HG02571 (cell line): ENCODE data around the gene USP17L30.
"Not testable (repeated sequence)": the region's sequence is repeated elsewhere in the genome, so short reads cannot be mapped to it uniquely, and the experiment has no call there.

Experiments used
- ATAC-seq: cut with Tn5 transposase; IDR thresholded peaks from one replicate; pipeline ENCODE4 v1.9.1; 2021; ENCODE audit warnings: mild to moderate bottlenecking, moderate library complexity; ENCODE audit not compliant: unreplicated experiment

The USP17L30 gene, protein sequence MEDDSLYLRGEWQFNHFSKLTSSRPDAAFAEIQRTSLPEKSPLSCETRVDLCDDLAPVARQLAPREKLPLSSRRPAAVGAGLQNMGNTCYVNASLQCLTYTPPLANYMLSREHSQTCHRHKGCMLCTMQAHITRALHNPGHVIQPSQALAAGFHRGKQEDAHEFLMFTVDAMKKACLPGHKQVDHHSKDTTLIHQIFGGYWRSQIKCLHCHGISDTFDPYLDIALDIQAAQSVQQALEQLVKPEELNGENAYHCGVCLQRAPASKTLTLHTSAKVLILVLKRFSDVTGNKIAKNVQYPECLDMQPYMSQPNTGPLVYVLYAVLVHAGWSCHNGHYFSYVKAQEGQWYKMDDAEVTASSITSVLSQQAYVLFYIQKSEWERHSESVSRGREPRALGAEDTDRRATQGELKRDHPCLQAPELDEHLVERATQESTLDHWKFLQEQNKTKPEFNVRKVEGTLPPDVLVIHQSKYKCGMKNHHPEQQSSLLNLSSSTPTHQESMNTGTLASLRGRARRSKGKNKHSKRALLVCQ

DNA sequence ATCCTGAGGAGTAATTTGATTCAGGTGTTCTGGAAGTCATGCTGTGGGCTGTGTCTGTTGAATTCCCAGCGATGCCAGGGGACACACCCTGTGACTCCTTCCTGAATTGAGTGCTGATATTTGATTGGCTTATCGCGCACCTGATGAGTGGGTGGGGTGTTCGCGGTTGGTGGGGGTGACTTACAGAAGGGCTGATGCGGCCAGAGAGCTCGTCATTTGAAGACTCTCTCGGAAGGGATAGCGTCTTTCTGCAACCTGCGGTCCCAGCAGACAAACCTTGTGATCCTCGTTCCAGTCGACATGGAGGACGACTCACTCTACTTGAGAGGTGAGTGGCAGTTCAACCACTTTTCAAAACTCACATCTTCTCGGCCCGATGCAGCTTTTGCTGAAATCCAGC is at the start of gene USP17L30:
Gene USP17L30 (plus strand): TSS at position 301 of the 400 bp plus-strand sequence. CDS start 0 bp downstream, at position 301.
- not testable (repeated sequence) for ATAC-seq

DNA sequence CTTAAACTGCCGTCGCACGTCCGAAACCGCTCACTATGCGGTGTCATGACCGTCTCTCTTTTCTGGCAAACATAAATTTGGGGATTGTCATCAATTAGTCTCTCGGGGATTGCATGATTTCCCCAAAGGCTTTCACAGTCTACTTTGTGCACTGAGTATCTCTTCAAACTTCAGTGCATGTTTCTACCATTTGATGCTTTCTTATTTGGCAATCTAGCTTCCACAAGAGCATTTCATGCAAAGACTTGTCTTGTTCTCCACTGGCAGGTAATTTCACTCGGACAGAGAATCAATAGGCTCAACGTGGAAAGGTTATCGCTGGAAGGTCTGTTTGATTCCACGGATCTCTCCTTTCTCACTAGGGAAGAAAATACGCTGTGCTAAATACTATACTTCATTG is 38.7 kb upstream of the USP17L30 start:
- not testable (repeated sequence) for ATAC-seq

DNA sequence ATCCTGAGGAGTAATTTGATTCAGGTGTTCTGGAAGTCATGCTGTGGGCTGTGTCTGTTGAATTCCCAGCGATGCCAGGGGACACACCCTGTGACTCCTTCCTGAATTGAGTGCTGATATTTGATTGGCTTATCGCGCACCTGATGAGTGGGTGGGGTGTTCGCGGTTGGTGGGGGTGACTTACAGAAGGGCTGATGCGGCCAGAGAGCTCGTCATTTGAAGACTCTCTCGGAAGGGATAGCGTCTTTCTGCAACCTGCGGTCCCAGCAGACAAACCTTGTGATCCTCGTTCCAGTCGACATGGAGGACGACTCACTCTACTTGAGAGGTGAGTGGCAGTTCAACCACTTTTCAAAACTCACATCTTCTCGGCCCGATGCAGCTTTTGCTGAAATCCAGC is 38.1 kb upstream of the USP17L30 start, which contains the start of gene USP17L24:
Gene USP17L24 (plus strand): TSS at position 301 of the 400 bp plus-strand sequence. CDS start 0 bp downstream, at position 301.
- ATAC-seq = not testable (repeated sequence)

DNA sequence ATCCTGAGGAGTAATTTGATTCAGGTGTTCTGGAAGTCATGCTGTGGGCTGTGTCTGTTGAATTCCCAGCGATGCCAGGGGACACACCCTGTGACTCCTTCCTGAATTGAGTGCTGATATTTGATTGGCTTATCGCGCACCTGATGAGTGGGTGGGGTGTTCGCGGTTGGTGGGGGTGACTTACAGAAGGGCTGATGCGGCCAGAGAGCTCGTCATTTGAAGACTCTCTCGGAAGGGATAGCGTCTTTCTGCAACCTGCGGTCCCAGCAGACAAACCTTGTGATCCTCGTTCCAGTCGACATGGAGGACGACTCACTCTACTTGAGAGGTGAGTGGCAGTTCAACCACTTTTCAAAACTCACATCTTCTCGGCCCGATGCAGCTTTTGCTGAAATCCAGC is 33.3 kb upstream of the USP17L30 start, which contains the start of gene USP17L25:
Gene USP17L25 (plus strand): TSS at position 301 of the 400 bp plus-strand sequence. CDS start 0 bp downstream, at position 301.
- not testable (repeated sequence) for ATAC-seq

DNA sequence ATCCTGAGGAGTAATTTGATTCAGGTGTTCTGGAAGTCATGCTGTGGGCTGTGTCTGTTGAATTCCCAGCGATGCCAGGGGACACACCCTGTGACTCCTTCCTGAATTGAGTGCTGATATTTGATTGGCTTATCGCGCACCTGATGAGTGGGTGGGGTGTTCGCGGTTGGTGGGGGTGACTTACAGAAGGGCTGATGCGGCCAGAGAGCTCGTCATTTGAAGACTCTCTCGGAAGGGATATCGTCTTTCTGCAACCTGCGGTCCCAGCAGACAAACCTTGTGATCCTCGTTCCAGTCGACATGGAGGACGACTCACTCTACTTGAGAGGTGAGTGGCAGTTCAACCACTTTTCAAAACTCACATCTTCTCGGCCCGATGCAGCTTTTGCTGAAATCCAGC is 28.6 kb upstream of the USP17L30 start, which contains the start of gene USP17L26:
Gene USP17L26 (plus strand): TSS at position 301 of the 400 bp plus-strand sequence. CDS start 0 bp downstream, at position 301.
- ATAC-seq = not testable (repeated sequence)

DNA sequence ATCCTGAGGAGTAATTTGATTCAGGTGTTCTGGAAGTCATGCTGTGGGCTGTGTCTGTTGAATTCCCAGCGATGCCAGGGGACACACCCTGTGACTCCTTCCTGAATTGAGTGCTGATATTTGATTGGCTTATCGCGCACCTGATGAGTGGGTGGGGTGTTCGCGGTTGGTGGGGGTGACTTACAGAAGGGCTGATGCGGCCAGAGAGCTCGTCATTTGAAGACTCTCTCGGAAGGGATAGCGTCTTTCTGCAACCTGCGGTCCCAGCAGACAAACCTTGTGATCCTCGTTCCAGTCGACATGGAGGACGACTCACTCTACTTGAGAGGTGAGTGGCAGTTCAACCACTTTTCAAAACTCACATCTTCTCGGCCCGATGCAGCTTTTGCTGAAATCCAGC is 23.8 kb upstream of the USP17L30 start, which contains the start of gene USP17L5:
Gene USP17L5 (plus strand): TSS at position 301 of the 400 bp plus-strand sequence. CDS start 0 bp downstream, at position 301.
- ATAC-seq = not testable (repeated sequence)

DNA sequence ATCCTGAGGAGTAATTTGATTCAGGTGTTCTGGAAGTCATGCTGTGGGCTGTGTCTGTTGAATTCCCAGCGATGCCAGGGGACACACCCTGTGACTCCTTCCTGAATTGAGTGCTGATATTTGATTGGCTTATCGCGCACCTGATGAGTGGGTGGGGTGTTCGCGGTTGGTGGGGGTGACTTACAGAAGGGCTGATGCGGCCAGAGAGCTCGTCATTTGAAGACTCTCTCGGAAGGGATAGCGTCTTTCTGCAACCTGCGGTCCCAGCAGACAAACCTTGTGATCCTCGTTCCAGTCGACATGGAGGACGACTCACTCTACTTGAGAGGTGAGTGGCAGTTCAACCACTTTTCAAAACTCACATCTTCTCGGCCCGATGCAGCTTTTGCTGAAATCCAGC is 19.1 kb upstream of the USP17L30 start, which contains the start of gene USP17L27:
Gene USP17L27 (plus strand): TSS at position 301 of the 400 bp plus-strand sequence. CDS start 0 bp downstream, at position 301.
- not testable (repeated sequence) for ATAC-seq

DNA sequence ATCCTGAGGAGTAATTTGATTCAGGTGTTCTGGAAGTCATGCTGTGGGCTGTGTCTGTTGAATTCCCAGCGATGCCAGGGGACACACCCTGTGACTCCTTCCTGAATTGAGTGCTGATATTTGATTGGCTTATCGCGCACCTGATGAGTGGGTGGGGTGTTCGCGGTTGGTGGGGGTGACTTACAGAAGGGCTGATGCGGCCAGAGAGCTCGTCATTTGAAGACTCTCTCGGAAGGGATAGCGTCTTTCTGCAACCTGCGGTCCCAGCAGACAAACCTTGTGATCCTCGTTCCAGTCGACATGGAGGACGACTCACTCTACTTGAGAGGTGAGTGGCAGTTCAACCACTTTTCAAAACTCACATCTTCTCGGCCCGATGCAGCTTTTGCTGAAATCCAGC is 14.3 kb upstream of the USP17L30 start, which contains the start of gene USP17L28:
Gene USP17L28 (plus strand): TSS at position 301 of the 400 bp plus-strand sequence. CDS start 0 bp downstream, at position 301.
- not testable (repeated sequence) for ATAC-seq

DNA sequence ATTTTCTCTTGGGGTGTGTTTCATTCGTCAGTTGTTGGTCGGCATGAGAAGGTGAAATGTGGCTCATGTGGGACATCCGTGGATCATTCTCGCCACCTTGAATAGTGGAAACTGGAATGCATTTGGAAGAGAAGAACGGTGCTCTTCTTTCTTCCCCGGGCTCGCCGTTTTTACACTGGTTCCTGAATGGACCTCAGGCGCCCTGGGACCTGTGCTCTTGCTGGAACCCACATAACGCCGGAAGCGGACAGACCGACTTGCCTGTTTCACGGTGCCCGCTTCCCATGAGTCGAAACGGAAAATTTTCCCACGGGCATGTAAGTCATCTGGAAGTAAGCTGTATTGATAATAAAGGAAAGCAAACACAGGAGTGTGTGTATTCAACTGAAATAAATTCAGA is 12.1 kb upstream of the USP17L30 start:
- not testable (repeated sequence) for ATAC-seq

DNA sequence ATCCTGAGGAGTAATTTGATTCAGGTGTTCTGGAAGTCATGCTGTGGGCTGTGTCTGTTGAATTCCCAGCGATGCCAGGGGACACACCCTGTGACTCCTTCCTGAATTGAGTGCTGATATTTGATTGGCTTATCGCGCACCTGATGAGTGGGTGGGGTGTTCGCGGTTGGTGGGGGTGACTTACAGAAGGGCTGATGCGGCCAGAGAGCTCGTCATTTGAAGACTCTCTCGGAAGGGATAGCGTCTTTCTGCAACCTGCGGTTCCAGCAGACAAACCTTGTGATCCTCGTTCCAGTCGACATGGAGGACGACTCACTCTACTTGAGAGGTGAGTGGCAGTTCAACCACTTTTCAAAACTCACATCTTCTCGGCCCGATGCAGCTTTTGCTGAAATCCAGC is 9.6 kb upstream of the USP17L30 start, which contains the start of gene USP17L29:
Gene USP17L29 (plus strand): TSS at position 301 of the 400 bp plus-strand sequence. CDS start 0 bp downstream, at position 301.
- ATAC-seq = not testable (repeated sequence)

DNA sequence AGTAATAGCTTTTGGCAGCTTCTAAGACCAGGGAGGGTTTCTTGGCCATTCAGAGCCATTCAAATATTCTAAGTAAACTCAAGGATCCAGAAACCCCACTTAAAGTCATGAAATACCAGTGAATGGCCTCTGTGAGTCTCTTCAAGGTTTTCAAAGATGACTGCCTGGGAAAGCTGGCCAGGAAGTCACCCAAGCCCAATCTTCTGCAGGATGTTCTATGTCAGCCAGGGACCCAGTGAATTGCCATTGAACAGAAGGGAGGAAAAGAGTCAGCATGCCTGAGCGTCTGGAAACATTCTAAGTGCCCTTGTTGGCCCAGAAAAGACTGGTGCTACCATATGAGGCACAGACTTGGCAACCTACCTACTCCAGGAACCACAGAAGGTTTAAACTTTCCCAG is 17.0 kb downstream of the USP17L30 start:
- ATAC-seq = not testable (repeated sequence)

DNA sequence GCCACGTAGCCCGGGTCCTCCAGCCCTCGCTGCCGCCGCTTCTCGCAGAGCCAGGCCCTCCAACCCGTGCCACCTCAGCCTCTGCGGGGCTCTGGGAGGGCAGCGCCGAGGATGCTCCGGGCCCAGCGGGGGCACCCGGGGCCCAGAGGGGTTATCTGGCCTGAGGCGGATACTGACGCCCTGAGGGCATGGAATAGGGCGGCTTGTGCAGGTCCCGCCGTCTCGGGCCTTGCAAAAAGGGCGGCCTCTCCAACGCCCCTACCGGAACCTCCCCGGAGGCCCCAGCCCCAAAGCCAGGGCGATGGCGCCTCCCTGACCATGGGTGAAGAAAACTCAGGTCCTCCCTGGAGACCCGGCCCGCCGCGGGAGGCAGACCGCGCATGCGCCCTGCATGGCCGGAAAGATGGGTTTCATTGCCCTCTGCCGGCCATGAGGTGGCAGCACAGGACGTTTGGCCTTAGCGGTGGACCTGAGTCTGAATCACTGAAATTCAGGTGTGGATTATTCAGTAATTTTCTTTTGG is 18.1 kb downstream of the USP17L30 start:
- ATAC-seq = not testable (repeated sequence)

DNA sequence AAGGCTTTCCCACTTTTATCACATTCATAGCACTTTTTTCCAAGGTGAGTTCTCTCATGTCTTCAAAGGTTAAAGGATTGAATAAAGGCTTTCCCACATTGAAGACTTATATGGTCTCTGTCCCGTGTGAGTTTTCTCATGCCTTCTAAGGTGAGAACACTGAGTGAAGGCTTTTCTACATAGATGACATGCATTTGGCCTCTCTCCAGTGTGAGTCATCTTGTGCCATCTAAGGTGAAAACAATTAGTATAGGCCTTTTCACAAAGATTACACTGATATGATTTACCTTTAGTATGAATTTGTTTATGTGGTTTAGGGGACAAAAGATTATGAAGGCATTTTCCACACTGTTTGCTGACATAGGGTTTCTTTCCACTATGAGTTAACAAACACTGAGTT is 21.2 kb downstream of the USP17L30 start:
- ATAC-seq = no peak

DNA sequence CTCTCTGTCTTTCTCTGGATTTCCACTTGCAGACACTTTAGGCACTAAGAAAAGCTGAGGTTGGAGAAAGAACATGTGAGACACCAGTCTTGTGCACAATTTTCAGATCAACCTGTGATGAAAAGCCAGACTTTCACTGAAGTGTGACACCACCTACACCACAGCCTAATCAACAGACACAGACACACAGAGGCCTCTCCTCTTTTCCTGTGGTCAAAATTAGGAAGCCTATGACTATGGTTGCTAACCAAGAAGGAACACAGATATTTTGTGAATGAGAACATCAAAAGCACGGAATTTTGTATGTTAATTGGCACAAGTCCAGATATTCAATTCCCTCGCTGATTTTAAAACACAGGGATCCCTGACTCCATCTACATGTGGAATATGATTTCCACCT is 26.1 kb downstream of the USP17L30 start:
- not testable (repeated sequence) for ATAC-seq

DNA sequence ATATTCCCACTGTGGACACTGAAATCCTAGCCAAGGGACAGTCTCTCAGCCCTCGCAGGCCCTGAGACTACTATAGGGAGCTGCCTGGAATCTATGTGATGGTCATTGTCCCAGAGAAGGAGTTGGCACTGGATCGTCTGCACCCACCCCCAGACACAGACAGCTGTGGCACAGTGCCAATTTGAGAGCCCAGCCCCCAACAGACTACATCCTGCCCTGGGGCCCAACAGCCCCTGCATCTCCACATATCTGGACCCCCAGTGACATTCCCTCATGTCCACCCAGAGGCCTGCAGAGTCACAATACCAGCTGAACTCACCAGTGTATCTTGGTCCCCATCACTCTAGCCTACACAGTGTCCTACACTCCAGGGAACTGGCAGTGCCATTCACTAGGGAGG is 42.8 kb downstream of the USP17L30 start:
- not testable (repeated sequence) for ATAC-seq

DNA sequence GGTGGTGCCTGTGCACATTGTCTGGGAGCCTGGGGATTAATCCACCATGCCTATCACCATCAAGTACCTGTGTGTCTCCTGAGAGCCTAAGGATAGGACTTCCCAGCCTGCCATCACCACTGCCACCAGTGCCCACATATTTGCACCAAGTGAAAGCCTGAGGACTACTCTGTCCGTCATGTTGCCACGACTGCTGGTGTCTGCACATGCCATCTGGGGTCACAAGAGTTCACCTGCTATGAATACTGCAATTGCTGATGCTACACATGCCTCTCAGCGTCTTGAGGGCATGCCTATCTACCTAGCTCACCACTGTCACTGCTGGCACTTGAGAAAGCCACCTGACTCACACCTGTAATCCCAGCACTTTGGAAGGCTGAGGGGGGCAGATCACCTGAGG is 43.6 kb downstream of the USP17L30 start:
- not testable (repeated sequence) for ATAC-seq

DNA sequence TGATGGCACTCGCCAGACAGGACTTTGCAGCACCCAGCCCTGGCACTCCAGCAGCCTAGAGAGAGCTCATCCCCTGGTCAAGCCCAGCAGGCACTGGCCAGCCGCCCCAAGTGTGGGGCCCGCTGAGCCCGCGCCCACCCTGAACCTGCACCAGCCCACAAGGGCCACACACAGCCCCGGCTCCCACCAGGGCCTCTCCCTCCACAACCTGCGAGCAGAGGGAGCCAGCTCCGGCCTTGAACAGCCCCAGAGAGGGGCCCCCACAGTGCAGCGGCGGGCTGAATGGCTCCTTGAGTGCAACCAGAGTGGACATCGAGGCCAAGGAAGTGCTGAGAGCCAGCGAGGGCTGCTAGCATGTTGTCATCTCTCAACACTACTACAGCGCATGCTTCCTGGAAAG is 46.9 kb downstream of the USP17L30 start:
- no peak for ATAC-seq
